B cell (primary cell): Measurements from ENCODE around the gene ACSBG1.

ENCODE experiments used
- CTCF ChIP-seq: fragments of 200-600 bp; IDR thresholded peaks from one replicate; pipeline ENCODE4 v1.8.0; 2022; ENCODE audit warnings: antibody characterized with exemption, mild to moderate bottlenecking
- EZH2 ChIP-seq: IDR thresholded peaks from 2 replicates; pipeline ENCODE4 v1.6.1; 2012; ENCODE audit warnings: borderline replicate concordance, low read depth, mild to moderate bottlenecking, moderate library complexity, low read length; ENCODE audit not compliant: insufficient read depth, poor library complexity, severe bottlenecking

GRCh38 chr15:78265752-78266224 lies 31.4 kb upstream of the ACSBG1 start:
- no peak for TF ChIP-seq CTCF
- no peak for TF ChIP-seq EZH2
